GM12891 (cell line): ENCODE measurements around the gene RFX2.

Source experiments
- PAX5 ChIP-seq: IDR thresholded peaks from 2 replicates; pipeline ENCODE4 v1.6.1; 2011; ENCODE audit warnings: low read length, moderate library complexity, mild to moderate bottlenecking; ENCODE audit not compliant: insufficient read depth, severe bottlenecking
- POLR2A ChIP-seq: IDR thresholded peaks from 2 replicates; pipeline ENCODE4 v1.6.1; 2011; ENCODE audit warnings: low read depth, low read length, control low read depth
- POLR2AphosphoS5 ChIP-seq: IDR thresholded peaks from 2 replicates; pipeline ENCODE4 v1.6.1; 2011; ENCODE audit warnings: low read depth, low read length, control low read depth
- POU2F2 ChIP-seq: IDR thresholded peaks from 2 replicates; pipeline ENCODE4 v1.6.1; 2011; ENCODE audit warnings: low read depth, mild to moderate bottlenecking, control low read depth, low read length, moderate library complexity
- SPI1 ChIP-seq: IDR thresholded peaks from 2 replicates; pipeline ENCODE4 v1.6.1; 2011; ENCODE audit warnings: low read depth, low read length, control low read depth
- TAF1 ChIP-seq: IDR thresholded peaks from 2 replicates; pipeline ENCODE4 v1.6.1; 2011; ENCODE audit warnings: low read depth, low read length, control low read depth

DNA sequence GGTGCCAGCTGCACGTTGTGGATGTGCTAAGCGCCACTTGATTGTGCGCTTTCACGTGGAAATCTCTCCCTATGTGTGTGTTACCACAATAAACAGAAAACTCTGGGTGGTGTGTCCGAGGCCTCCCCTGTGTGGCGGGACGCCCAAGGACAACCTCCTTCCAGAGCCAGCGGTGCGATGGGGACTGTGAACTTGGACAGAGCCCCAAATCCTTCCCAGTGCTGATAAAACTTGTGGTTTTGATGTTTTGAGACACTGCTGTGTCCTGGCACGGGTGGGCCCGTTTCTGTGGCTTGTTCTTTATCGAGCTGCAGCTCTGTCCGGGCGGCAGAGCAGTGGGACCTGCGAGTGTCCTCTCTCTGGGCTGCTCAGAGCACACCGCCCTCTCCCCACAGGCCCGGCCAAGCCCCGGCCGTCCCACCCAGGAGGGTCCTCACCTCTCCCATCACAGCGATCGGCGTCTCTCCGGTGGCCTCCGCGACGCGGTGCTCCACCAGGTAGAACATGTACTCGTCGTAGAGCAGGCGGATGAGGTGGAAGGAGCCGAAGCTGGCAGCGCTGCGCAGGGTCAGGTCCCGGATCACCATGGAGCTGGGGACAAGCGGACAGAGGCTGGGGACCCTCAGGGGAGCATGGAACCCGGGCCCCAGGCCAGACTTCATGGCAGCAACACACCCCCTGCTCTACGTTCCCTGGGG lies 113.5 kb downstream of the RFX2 start:
- TF ChIP-seq POLR2AphosphoS5 (no peak), TAF1 (no peak), POLR2A (no peak), SPI1 (no peak), POU2F2 (no peak), PAX5 (no peak)
